GM23338 (cell line): Measurements from ENCODE around the gene GPX6. TPM values are rescaled to one million over a fixed set of nuclear protein-coding genes. Genes with fewer than 3 reads are reported as not detected.
A peak's percentile ranks its signal among the peaks of the same experiment; 100 is the strongest.

Experiments
- ATAC-seq: fragments of 200-7000 bp; cut with Tn5 transposase; 3 replicates; pipeline ENCODE4 v1.9.1; 2020
- DNase-seq: peaks from one replicate; pipeline ENCODE4 v3.0.0-alpha.2; 2015; ENCODE audit warnings: low spot score
- H2AFZ ChIP-seq: fragments of 200-600 bp; sonication (generic); 2 replicates; pipeline ENCODE4 v1.8.0; 2016; ENCODE audit warnings: antibody characterized with exemption, mild to moderate bottlenecking, moderate library complexity
- H3F3A ChIP-seq: fragments of 200-600 bp; sonication (generic); replicated peaks from 2 replicates; pipeline ENCODE4 v1.8.0; 2017; ENCODE audit warnings: antibody characterized with exemption, mixed run types, low read depth
- H3K27ac ChIP-seq: fragments of 200-600 bp; sonication (generic); 2 replicates; pipeline ENCODE4 v1.6.1; 2016; ENCODE audit warnings: low read depth
- H3K27me3 ChIP-seq: fragments of 200-600 bp; sonication (generic); 2 replicates; pipeline ENCODE4 v1.8.0; 2016; ENCODE audit warnings: mild to moderate bottlenecking, mixed run types, moderate library complexity; ENCODE audit not compliant: insufficient read depth
- H3K36me3 ChIP-seq: fragments of 200-600 bp; sonication (generic); 2 replicates; pipeline ENCODE4 v1.8.0; 2016; ENCODE audit warnings: mild to moderate bottlenecking; ENCODE audit not compliant: insufficient read depth
- H3K4me1 ChIP-seq: fragments of 200-600 bp; sonication (generic); 2 replicates; pipeline ENCODE4 v1.8.0; 2016; ENCODE audit warnings: mild to moderate bottlenecking, moderate library complexity; ENCODE audit not compliant: insufficient read depth
- H3K4me2 ChIP-seq: fragments of 200-600 bp; sonication (generic); 2 replicates; pipeline ENCODE4 v1.7.1; 2017; ENCODE audit warnings: mixed run types
- H3K4me3 ChIP-seq: fragments of 200-600 bp; sonication (generic); 2 replicates; pipeline ENCODE4 v1.6.1; 2016; ENCODE audit warnings: mixed run types
- H3K79me2 ChIP-seq: fragments of 200-600 bp; sonication (generic); replicated peaks from 2 replicates; pipeline ENCODE4 v1.8.0; 2017; ENCODE audit warnings: mild to moderate bottlenecking; ENCODE audit not compliant: insufficient read depth
- H3K9me2 ChIP-seq: fragments of 200-600 bp; sonication (generic); 2 replicates; pipeline ENCODE4 v1.8.0; 2017; ENCODE audit not compliant: insufficient read depth
- H4K20me1 ChIP-seq: fragments of 200-600 bp; sonication (generic); replicated peaks from 2 replicates; pipeline ENCODE4 v1.8.0; 2017; ENCODE audit warnings: mild to moderate bottlenecking; ENCODE audit not compliant: insufficient read depth
- H3K27ac Mint-ChIP-seq: 2 replicates; pipeline ENCODE4 v1.8.0; 2020; ENCODE audit warnings: inconsistent platforms, mild to moderate bottlenecking, moderate library complexity, mixed read lengths
- H3K27me3 Mint-ChIP-seq: 3 replicates; pipeline ENCODE4 v1.8.0; 2022; ENCODE audit warnings: low read depth, mild to moderate bottlenecking, moderate library complexity, mixed read lengths, inconsistent platforms; ENCODE audit not compliant: insufficient read depth, poor library complexity
- H3K36me3 Mint-ChIP-seq: 3 replicates; pipeline ENCODE4 v1.8.0; 2021; ENCODE audit warnings: low read depth, mild to moderate bottlenecking, inconsistent platforms, moderate library complexity, mixed read lengths
- H3K4me1 Mint-ChIP-seq: 3 replicates; pipeline ENCODE4 v1.8.0; 2020; ENCODE audit warnings: mild to moderate bottlenecking, inconsistent platforms, mixed read lengths
- H3K4me3 Mint-ChIP-seq: 3 replicates; pipeline ENCODE4 v1.8.0; 2021; ENCODE audit warnings: moderate library complexity, mild to moderate bottlenecking, inconsistent platforms, mixed read lengths
- H3K9me3 Mint-ChIP-seq: 3 replicates; pipeline ENCODE4 v1.8.0; 2020; ENCODE audit warnings: moderate library complexity, mild to moderate bottlenecking, inconsistent platforms, mixed read lengths
- CREB1 ChIP-seq: fragments of 250-450 bp; sonication (Bioruptor Pico); IDR thresholded peaks from 2 replicates; pipeline ENCODE4 v1.5.0; 2020; ENCODE audit warnings: low read depth, mild to moderate bottlenecking, moderate library complexity
- CTCF ChIP-seq, 2 experiments: fragments of 200-600 bp in 1 of 2; sonication (generic) in 1 of 2; conservative IDR thresholded peaks; 2 replicates each; pipeline versions ENCODE4 v1.5.1 to v1.6.1; 2016 to 2017; ENCODE audit warnings: antibody characterized with exemption in 2 of 2, low read depth in 2 of 2, mild to moderate bottlenecking in 2 of 2, moderate library complexity in 1 of 2
- EZH2 ChIP-seq: fragments of 200-600 bp; sonication (generic); IDR thresholded peaks from one replicate; pipeline ENCODE4 v1.8.0; 2017; ENCODE audit warnings: antibody characterized with exemption, mild to moderate bottlenecking, low read depth; ENCODE audit not compliant: unreplicated experiment
- JUNB ChIP-seq: IDR thresholded peaks from one replicate; pipeline ENCODE4 v1.6.1; 2016; ENCODE audit warnings: antibody characterized with exemption; ENCODE audit not compliant: unreplicated experiment
- NANOG ChIP-seq: IDR thresholded peaks from 2 replicates; pipeline ENCODE4 v1.6.1; 2016; ENCODE audit warnings: antibody characterized with exemption, borderline replicate concordance
- REST ChIP-seq: IDR thresholded peaks from one replicate; pipeline ENCODE4 v1.6.1; 2018; ENCODE audit warnings: antibody characterized with exemption; ENCODE audit not compliant: unreplicated experiment
- ZNF114 ChIP-seq: fragments of 250-450 bp; sonication (Bioruptor Pico); IDR thresholded peaks from 2 replicates; pipeline ENCODE4 v1.5.0; 2020; ENCODE audit warnings: mild to moderate bottlenecking, moderate library complexity
- ZNF331 ChIP-seq: fragments of 250-450 bp; sonication (Bioruptor Pico); IDR thresholded peaks from 2 replicates; pipeline ENCODE4 v1.5.0; 2020; ENCODE audit warnings: low read depth, mild to moderate bottlenecking, moderate library complexity
- polyA plus RNA-seq: library from polyadenylated mRNA; unstranded; fragments of >200 nt; fragmentation: Nextera tagmentation; extraction: Ambion mirVana; gene quantifications from 2 replicates; pipeline ENCODE4 v1.2.1, GENCODE V29; 2016
- total RNA-seq: library from RNA; depleted of rRNA; stranded (reverse); fragments of >200 nt; shearing (Covaris generic); gene quantifications from 2 replicates; pipeline ENCODE4 v1.2.3, GENCODE V29; 2014

GPX6 gene
- total and polyA plus RNA-seq, 2 experiments from 2014 or later: not detected

GRCh38 chr6:28543651-28544610 is 28.3 kb upstream of the GPX6 start (continued):
- no peak for TF ChIP-seq CTCF (conservative IDR thresholded peaks at IDR 0.05; ENCODE audit: low read depth in 2 of 2)
- no peak for TF ChIP-seq ZNF114 (CRISPR knock-in tag)

- H3K4me2 ChIP-seq: peak overlapping the region; percentile 77
- no peaks in the 10 kb centered on the region for H3K9me2 ChIP-seq
- H4K20me1 ChIP-seq: no peaks in the 10 kb centered on the region
- DNase-seq (peak; percentile 98), ATAC-seq (peak; percentile 90)
- H3K27me3 Mint-ChIP-seq: peaks cover 31% of the 10 kb centered on the region
- H3K27me3 ChIP-seq: no peaks in the 10 kb centered on the region
- no peaks in the 10 kb centered on the region for H3K79me2 ChIP-seq
- H3K4me1 Mint-ChIP-seq: peaks cover 18% of the 10 kb centered on the region
- H3K36me3 ChIP-seq: no peaks in the 10 kb centered on the region
- H3K36me3 Mint-ChIP-seq: no peaks in the 10 kb centered on the region
- peak overlapping the region; percentile 84 for H3K4me3 Mint-ChIP-seq
- peak overlapping the region; percentile 75 for H3K4me3 ChIP-seq
- H3F3A ChIP-seq: 0 out of 2 replicates have a peak, but pooled peaks cover 5% of the 10 kb centered on the region
- H3K9me3 Mint-ChIP-seq: peaks cover 4% of the 10 kb centered on the region; the same call in 1 of the 3 replicates
- peak overlapping the region; percentile 83 for H3K27ac ChIP-seq
- peak overlapping the region; percentile 60; the same call in 1 of the 2 replicates for H2AFZ ChIP-seq
- 0 out of 2 replicates have a peak, but pooled peaks cover 4% of the 10 kb centered on the region for H3K4me1 ChIP-seq
- H3K27ac Mint-ChIP-seq: peak overlapping the region; percentile 92
- 0 out of 2 replicates have a peak, but pooled peaks have one; percentile 26 for TF ChIP-seq CREB1
- TF ChIP-seq ZNF331 (CRISPR knock-in tag): no peak
- TF ChIP-seq ZNF114 (CRISPR knock-in tag): no peak
- peak; percentile 75 to 80 for TF ChIP-seq CTCF (conservative IDR thresholded peaks at IDR 0.05; ENCODE audit: low read depth in 2 of 2)
- no peak for TF ChIP-seq EZH2
- TF ChIP-seq NANOG: no peak
- no peak for TF ChIP-seq REST
- TF ChIP-seq JUNB: no peak
Observed at GRCh38 chr6:28542440-28543296, 27.1 kb upstream of the GPX6 start.
